Kidney epithelial cell (primary cell): Measurements from ENCODE around the gene SAP30L. TPM values are rescaled to one million over a fixed set of nuclear protein-coding genes. Genes with fewer than 3 reads are reported as not detected.

ENCODE experiments used
- DNase-seq: peaks from one replicate; pipeline ENCODE4 v3.0.0-alpha.2; 2010; ENCODE audit warnings: low read depth
- H3K27me3 ChIP-seq: 2 replicates; pipeline ENCODE4 v1.6.0; 2011; ENCODE audit warnings: low read length; ENCODE audit not compliant: control insufficient read depth, insufficient read depth
- H3K36me3 ChIP-seq: 2 replicates; pipeline ENCODE4 v1.5.1; 2011; ENCODE audit warnings: low read length; ENCODE audit not compliant: control insufficient read depth, insufficient read depth
- H3K4me3 ChIP-seq: 2 replicates; pipeline ENCODE4 v1.5.1; 2011; ENCODE audit warnings: low read depth, mild to moderate bottlenecking, control low read depth, low read length
- total RNA-seq: library from RNA; depleted of rRNA; stranded (reverse); fragments of >200 nt; gene quantifications from 2 replicates; pipeline ENCODE4 v1.2.3, GENCODE V29; 2015
- TF ChIP-seq, protein P1 (sequence below): IDR thresholded peaks from 2 replicates; pipeline ENCODE4 v1.5.1; 2011; ENCODE audit warnings: mild to moderate bottlenecking, moderate library complexity, low read length, control low read depth, inconsistent platforms; ENCODE audit not compliant: insufficient read depth, poor library complexity, severe bottlenecking

Gene SAP30L
- total RNA-seq, 1 donor from 2014 or later = 30.8 TPM

DNA sequence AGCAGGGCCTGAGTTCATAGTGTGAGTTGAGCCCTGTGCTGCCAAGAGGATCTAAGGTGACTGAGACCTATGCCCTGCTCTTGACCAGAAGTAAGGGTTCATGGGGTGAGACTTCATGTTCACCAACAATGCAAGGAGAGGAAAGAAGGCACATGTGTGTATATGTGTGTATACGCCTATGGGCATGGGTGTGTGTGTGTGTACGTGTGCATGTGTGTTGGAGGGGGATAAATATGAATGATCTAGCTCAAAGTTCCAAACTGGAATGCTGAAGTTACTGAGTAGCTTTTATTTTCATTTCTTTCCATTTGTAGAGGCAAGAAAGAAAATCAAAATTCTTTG is 57.9 kb downstream of the SAP30L start:
- Histone ChIP-seq H3K4me3 (no peak overlapping the region), H3K27me3 (peaks cover 24% of the 10 kb centered on the region), H3K36me3 (no peaks in the 10 kb centered on the region)
- TF ChIP-seq, protein P1, sequence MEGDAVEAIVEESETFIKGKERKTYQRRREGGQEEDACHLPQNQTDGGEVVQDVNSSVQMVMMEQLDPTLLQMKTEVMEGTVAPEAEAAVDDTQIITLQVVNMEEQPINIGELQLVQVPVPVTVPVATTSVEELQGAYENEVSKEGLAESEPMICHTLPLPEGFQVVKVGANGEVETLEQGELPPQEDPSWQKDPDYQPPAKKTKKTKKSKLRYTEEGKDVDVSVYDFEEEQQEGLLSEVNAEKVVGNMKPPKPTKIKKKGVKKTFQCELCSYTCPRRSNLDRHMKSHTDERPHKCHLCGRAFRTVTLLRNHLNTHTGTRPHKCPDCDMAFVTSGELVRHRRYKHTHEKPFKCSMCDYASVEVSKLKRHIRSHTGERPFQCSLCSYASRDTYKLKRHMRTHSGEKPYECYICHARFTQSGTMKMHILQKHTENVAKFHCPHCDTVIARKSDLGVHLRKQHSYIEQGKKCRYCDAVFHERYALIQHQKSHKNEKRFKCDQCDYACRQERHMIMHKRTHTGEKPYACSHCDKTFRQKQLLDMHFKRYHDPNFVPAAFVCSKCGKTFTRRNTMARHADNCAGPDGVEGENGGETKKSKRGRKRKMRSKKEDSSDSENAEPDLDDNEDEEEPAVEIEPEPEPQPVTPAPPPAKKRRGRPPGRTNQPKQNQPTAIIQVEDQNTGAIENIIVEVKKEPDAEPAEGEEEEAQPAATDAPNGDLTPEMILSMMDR = no peak
- no peak for DNase-seq

DNA sequence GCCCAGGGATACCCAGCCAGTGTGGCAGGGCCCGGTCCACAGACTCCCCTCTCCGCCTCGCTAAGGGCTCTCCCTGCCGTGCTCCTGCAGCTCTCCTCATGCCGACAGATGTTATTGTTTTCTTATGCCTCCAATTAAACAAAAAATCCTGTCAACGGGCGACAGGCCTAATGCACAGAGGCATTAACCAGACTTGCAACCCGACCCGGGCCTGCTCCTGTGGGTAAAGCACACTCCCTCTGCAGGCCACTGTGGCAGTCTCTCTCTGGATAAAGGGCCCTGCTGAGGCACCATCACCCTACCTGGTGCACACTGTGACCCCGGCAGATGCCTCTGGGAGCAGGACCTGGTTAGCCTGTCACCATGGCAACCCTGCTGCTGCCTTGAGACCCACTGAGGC is 59.8 kb downstream of the SAP30L start:
- Histone ChIP-seq H3K36me3 (no peaks in the 10 kb centered on the region), H3K4me3 (no peak overlapping the region), H3K27me3 (peaks cover 22% of the 10 kb centered on the region)
- DNase-seq = no peak
- TF ChIP-seq, protein P1 = no peak

DNA sequence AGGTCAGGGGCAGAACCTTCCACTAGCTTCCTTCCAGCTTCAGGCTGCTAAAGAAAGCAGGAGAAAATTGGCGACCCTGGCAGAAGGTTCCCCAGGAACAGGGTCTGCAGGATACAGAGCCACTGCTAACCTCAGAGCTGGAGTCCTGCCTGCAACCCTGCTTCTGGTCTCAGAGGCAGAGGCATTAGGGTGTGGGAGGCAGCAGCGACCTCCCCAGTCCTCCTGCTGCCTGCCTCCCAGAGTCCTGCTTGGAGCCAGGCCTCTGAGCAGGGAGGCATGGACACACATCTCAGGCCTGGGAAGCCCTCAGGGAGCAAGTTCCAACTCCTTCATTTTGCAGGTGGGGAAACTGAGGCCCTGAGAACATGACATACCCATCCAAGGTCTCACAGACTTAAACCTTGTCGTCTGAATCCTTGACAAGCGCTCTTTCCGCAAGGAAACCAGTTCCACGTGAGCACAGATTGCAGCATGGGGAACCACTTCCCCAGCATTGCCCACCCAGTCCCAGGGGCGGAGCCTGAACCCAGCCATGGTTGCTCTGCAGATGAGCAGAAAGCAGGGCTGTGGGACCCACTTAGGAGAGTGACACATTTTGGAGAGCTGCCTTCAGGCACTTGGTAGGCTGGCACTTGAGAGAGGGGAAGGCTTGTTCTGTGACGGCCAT is 60.4 kb downstream of the SAP30L start:
- Histone ChIP-seq H3K27me3 (peaks cover 22% of the 10 kb centered on the region), H3K36me3 (no peaks in the 10 kb centered on the region), H3K4me3 (no peak overlapping the region)
- no peak for DNase-seq
- TF ChIP-seq, protein P1 = no peak

DNA sequence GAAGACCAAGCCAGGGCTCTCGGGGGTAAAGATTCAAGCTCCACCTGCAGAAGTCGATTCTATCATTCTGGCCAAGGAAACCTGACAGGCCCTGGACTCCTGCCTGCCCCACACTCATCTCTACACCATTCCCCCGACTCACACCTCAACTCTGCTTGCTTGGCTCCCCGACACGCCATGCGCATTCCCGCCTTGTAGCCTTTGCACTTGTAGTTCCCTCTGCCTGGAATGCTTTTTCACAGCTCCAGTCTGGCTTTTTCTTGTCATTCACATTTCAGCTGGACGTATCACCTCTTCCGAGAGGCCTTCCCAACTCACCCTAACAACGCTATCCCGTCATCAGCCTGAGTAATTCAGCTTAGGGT is 60.9 kb downstream of the SAP30L start:
- H3K36me3 ChIP-seq = no peaks in the 10 kb centered on the region
- peaks cover 23% of the 10 kb centered on the region for H3K27me3 ChIP-seq
- TF ChIP-seq, protein P1 = no peak
- DNase-seq = no peak
- H3K4me3 ChIP-seq = no peak overlapping the region

DNA sequence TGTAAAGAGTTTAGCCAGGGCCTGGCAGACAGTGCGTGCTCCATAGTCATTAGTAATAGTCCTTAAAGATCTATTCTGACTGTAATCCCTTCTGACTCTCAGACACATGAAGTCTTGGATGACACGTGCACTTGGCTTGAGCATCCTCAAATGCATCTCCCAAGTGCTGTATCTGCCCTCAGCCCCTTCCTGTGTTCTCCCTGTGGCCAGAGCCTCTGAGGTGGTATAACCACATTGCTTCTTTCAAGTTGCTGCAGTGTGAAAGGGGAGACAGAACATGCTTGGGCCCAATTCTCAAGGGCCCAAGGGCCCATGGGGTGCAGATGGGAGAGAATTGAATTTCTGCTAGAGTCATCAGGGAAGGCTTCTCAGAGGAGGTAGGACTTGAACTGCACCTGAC is 62.3 kb downstream of the SAP30L start:
- DNase-seq = no peak
- TF ChIP-seq, protein P1 = no peak
- Histone ChIP-seq H3K27me3 (peaks cover 19% of the 10 kb centered on the region), H3K4me3 (no peak overlapping the region), H3K36me3 (no peaks in the 10 kb centered on the region)
